Lower leg skin (tissue), 3 donors: Measurements from ENCODE around the gene RPRD1B.

Experiments used
- POLR2A ChIP-seq, 2 donors: fragments of 450-650 bp; IDR thresholded peaks; one replicate each; pipeline ENCODE4 v1.6.1; 2016 to 2017; ENCODE audit warnings: antibody characterized with exemption in 2 of 2, mild to moderate bottlenecking in 1 of 2, moderate library complexity in 1 of 2
- TF ChIP-seq, protein P1 (sequence below), 3 donors: fragments of 450-650 bp; IDR thresholded peaks; one replicate each; pipeline ENCODE4 v1.5.1; 2016; ENCODE audit warnings: antibody characterized with exemption in 3 of 3, mild to moderate bottlenecking in 3 of 3, moderate library complexity in 2 of 3

DNA sequence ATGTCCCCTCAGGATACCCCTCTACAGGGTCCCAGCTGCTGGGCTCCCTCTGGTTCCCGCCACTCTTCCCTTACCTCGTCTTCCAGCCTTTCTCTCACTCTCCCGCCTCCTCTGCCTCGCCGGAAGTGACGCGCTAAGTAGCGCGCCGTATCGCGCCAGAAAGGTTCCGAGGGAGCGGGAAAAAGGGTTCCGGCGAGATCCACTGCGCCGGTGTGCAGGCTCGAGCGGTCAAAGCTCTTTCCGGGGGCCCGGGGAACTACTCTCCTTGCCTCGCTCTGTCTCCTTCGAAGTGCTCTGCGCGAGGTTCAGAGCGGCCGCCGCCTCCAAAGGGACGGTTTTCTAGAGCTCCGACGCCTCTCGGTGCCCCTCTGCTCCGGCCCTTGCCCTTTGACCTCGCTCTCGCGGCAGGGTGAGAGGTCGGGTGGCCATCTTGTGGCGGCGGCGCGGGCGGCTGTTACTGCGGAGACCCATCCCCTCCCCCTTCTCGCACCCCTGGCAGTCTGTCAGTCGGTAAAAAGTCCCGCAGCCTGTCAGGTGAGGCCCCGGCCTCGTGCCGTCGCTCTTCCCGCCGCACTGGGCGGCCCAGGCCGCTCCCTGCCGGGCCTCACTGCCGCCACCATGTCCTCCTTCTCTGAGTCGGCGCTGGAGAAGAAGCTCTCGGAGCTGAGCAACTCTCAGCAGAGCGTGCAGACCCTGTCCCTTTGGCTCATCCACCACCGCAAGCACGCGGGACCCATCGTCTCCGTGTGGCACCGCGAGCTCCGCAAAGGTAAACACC is at the start of gene RPRD1B, which contains the start of gene TTI1:
- TF ChIP-seq, protein P1, sequence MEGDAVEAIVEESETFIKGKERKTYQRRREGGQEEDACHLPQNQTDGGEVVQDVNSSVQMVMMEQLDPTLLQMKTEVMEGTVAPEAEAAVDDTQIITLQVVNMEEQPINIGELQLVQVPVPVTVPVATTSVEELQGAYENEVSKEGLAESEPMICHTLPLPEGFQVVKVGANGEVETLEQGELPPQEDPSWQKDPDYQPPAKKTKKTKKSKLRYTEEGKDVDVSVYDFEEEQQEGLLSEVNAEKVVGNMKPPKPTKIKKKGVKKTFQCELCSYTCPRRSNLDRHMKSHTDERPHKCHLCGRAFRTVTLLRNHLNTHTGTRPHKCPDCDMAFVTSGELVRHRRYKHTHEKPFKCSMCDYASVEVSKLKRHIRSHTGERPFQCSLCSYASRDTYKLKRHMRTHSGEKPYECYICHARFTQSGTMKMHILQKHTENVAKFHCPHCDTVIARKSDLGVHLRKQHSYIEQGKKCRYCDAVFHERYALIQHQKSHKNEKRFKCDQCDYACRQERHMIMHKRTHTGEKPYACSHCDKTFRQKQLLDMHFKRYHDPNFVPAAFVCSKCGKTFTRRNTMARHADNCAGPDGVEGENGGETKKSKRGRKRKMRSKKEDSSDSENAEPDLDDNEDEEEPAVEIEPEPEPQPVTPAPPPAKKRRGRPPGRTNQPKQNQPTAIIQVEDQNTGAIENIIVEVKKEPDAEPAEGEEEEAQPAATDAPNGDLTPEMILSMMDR (IDR thresholded peaks at IDR 0.05): no peak
- TF ChIP-seq POLR2A (IDR thresholded peaks at IDR 0.05): no peak
